Inflammatory macrophage treated with lipopolysaccharide for 4 hours (primary cell): ENCODE data around the gene EYS.
"Not testable (repeated sequence)": the region's sequence is repeated elsewhere in the genome, so short reads cannot be mapped to it uniquely, and the experiment has no call there.

Experiments used
- DNase-seq: peaks from one replicate; pipeline ENCODE4 v3.0.0-alpha.2; 2020

The EYS gene

GRCh38 chr6:64527899-64528298, 1179.1 kb downstream of the EYS start:
- no peak for DNase-seq

GRCh38 chr6:64522859-64523258, 1184.2 kb downstream of the EYS start:
- no peak for DNase-seq

- DNase-seq: peak; percentile 11
Measured at GRCh38 chr6:64520050-64520449, 1187.0 kb downstream of the EYS start.

- no peak for DNase-seq
Measured at GRCh38 chr6:64516393-64516792, 1190.6 kb downstream of the EYS start.

- DNase-seq: no peak
Measured at GRCh38 chr6:64507661-64508060, 1199.4 kb downstream of the EYS start.

- DNase-seq: no peak
Measured at GRCh38 chr6:64505312-64505711, 1201.7 kb downstream of the EYS start.

GRCh38 chr6:64504503-64504902, 1202.5 kb downstream of the EYS start:
- DNase-seq: no peak

- no peak for DNase-seq
Measured at GRCh38 chr6:64502801-64503200, 1204.2 kb downstream of the EYS start.

GRCh38 chr6:64497634-64498033, 1209.4 kb downstream of the EYS start:
- no peak for DNase-seq

GRCh38 chr6:64489763-64490162, 1217.3 kb downstream of the EYS start:
- no peak for DNase-seq

GRCh38 chr6:64486578-64487351, 1220.3 kb downstream of the EYS start:
- DNase-seq: no peak

- no peak for DNase-seq
Measured at GRCh38 chr6:64483956-64484499, 1223.0 kb downstream of the EYS start.

GRCh38 chr6:64482631-64483030, 1224.4 kb downstream of the EYS start:
- DNase-seq: no peak

GRCh38 chr6:64479134-64479533, 1227.9 kb downstream of the EYS start:
- no peak for DNase-seq

- no peak for DNase-seq
Measured at GRCh38 chr6:64477391-64477790, 1229.6 kb downstream of the EYS start.

GRCh38 chr6:64476935-64477334, 1230.1 kb downstream of the EYS start:
- DNase-seq: no peak

- DNase-seq: not testable (repeated sequence)
Measured at GRCh38 chr6:64469405-64469804, 1237.6 kb downstream of the EYS start.

GRCh38 chr6:64467656-64468055, 1239.4 kb downstream of the EYS start:
- DNase-seq: no peak

GRCh38 chr6:64459411-64459944, 1247.5 kb downstream of the EYS start:
- no peak for DNase-seq

GRCh38 chr6:64448101-64448500, 1258.9 kb downstream of the EYS start:
- not testable (repeated sequence) for DNase-seq

GRCh38 chr6:64445038-64445437, 1262.0 kb downstream of the EYS start:
- DNase-seq: no peak

GRCh38 chr6:64439274-64439673, 1267.8 kb downstream of the EYS start:
- no peak for DNase-seq

GRCh38 chr6:64437996-64438395, 1269.0 kb downstream of the EYS start:
- no peak for DNase-seq

GRCh38 chr6:64429926-64430325, 1277.1 kb downstream of the EYS start:
- no peak for DNase-seq

GRCh38 chr6:64428186-64428585, 1278.8 kb downstream of the EYS start:
- no peak for DNase-seq
